HCT116 (cell line): ENCODE measurements around the gene TMEM91. TPM values are rescaled to one million over a fixed set of nuclear protein-coding genes. Genes with fewer than 3 reads are reported as not detected.
"Not testable (repeated sequence)": the region's sequence is repeated elsewhere in the genome, so short reads cannot be mapped to it uniquely, and the experiment has no call there.

Experiments
- ATAC-seq: fragments of 200-7000 bp; cut with Tn5 transposase; 2 replicates; pipeline ENCODE4 v1.9.1; 2020; ENCODE audit warnings: mild to moderate bottlenecking, moderate library complexity
- BruUV-seq: library from RNA; stranded (reverse); fragments of 400-500 nt; replicated peaks from 2 replicates; lab custom pipeline; 2021; lab: Mats Ljungman, UMichigan
- CTCF ChIA-PET: fragments of 300-600 bp; sonication (Branson Sonifier 250); formaldehyde crosslinking; loops from one replicate; lab custom pipeline; 2021; ENCODE audit warnings: antibody characterized with exemption; lab: Charles Lee
- POLR2A ChIA-PET: fragments of 300-600, 350-600 bp; sonication (Branson Sonifier 250); formaldehyde crosslinking; loops from one replicate; lab custom pipeline; 2021; ENCODE audit warnings: antibody characterized with exemption; lab: Charles Lee
- RAD21 ChIA-PET, 2 experiments: fragments of 300-600 bp; sonication (Branson Sonifier 250); formaldehyde crosslinking; loops; one replicate each; lab custom pipeline; 2023; ENCODE audit warnings: low total read pairs in 2 of 2; ENCODE audit not compliant: uncharacterized antibody in 2 of 2, unreplicated experiment in 2 of 2, low non-redundant PET in 1 of 2; lab: Charles Lee
- DNase-seq: peaks from one replicate; pipeline ENCODE4 v3.0.0-alpha.2; 2010; ENCODE audit warnings: low read depth, low spot score
- H2AFZ ChIP-seq: fragments of 200-600 bp; shearing (Covaris generic), sonication (generic); 2 replicates; pipeline ENCODE4 v1.6.1; 2017; ENCODE audit warnings: low read depth, mixed run types, mixed read lengths, antibody characterized with exemption, low read length; ENCODE audit not compliant: poor library complexity, severe bottlenecking
- H3K27ac ChIP-seq: 2 replicates; pipeline ENCODE4 v1.5.1; 2012; ENCODE audit warnings: low read depth, low read length
- H3K27me3 ChIP-seq: fragments of 200-600 bp; sonication (generic); 2 replicates; pipeline ENCODE4 v1.6.1; 2016; ENCODE audit warnings: mixed run types, low read length, mixed read lengths; ENCODE audit not compliant: insufficient read depth
- H3K36me3 ChIP-seq, 2 experiments: fragments of 200-500 bp in 1 of 2; fragments of 200-600 bp in 1 of 2; sonication (Bioruptor generic) in 1 of 2; sonication (generic) in 1 of 2; 2 replicates each; pipeline versions ENCODE4 v1.5.1 to v1.6.1; 2014 to 2016; ENCODE audit warnings: low read length in 2 of 2, inconsistent platforms in 1 of 2, mixed read lengths in 1 of 2, mixed run types in 1 of 2; ENCODE audit not compliant: insufficient read depth in 2 of 2, control insufficient read depth in 1 of 2
- H3K4me1 ChIP-seq, 2 experiments: fragments of 200-600 bp in 1 of 2; sonication (generic) in 1 of 2; 2 replicates each; pipeline versions ENCODE4 v1.5.1 to v1.6.1; 2012 to 2017; ENCODE audit warnings: low read length in 2 of 2, inconsistent platforms in 1 of 2, mild to moderate bottlenecking in 1 of 2, mixed read lengths in 1 of 2, mixed run types in 1 of 2, moderate library complexity in 1 of 2; ENCODE audit not compliant: insufficient read depth in 2 of 2, control insufficient read depth in 1 of 2
- H3K4me2 ChIP-seq: fragments of 200-600 bp; sonication (generic); 2 replicates; pipeline ENCODE4 v1.6.1; 2017; ENCODE audit warnings: mixed run types, low read length, mixed read lengths
- H3K4me3 ChIP-seq, 2 experiments: fragments of 200-600 bp in 1 of 2; sonication (generic) in 1 of 2; replicated peaks in 1 of 2; 2 replicates each; pipeline ENCODE4 v1.5.1; 2011 to 2016; ENCODE audit warnings: low read length in 2 of 2, control low read depth in 1 of 2, low read depth in 1 of 2, mild to moderate bottlenecking in 1 of 2, mixed read lengths in 1 of 2, mixed run types in 1 of 2
- H3K79me2 ChIP-seq: fragments of 200-600 bp; sonication (generic); 2 replicates; pipeline ENCODE4 v1.6.1; 2017; ENCODE audit warnings: mild to moderate bottlenecking, mixed run types, low read length, moderate library complexity, mixed read lengths; ENCODE audit not compliant: insufficient read depth
- H3K9ac ChIP-seq: fragments of 200-600 bp; sonication (generic); 2 replicates; pipeline ENCODE4 v1.6.1; 2016; ENCODE audit warnings: low read length, mixed read lengths
- H3K9me2 ChIP-seq: fragments of 200-600 bp; sonication (generic), shearing (Covaris generic); 2 replicates; pipeline ENCODE4 v1.6.1; 2017; ENCODE audit warnings: mixed run types, mild to moderate bottlenecking, moderate library complexity; ENCODE audit not compliant: insufficient read depth
- H3K9me3 ChIP-seq, 2 experiments: fragments of 200-500 bp in 1 of 2; fragments of 200-600 bp in 1 of 2; sonication (Bioruptor generic) in 1 of 2; sonication (generic) in 1 of 2; 2 replicates each; pipeline ENCODE4 v1.6.1; 2014 to 2017; ENCODE audit warnings: low read length in 2 of 2, mixed read lengths in 2 of 2, inconsistent platforms in 1 of 2, low read depth in 1 of 2, mild to moderate bottlenecking in 1 of 2, mixed run types in 1 of 2, moderate library complexity in 1 of 2; ENCODE audit not compliant: control insufficient read depth in 1 of 2, insufficient read depth in 1 of 2
- H4K20me1 ChIP-seq: fragments of 200-600 bp; sonication (generic), shearing (Covaris generic); 2 replicates; pipeline ENCODE4 v1.6.1; 2017; ENCODE audit warnings: mixed run types, mild to moderate bottlenecking, moderate library complexity; ENCODE audit not compliant: insufficient read depth
- ELF1 ChIP-seq: IDR thresholded peaks from 2 replicates; pipeline ENCODE4 v1.6.1; 2012; ENCODE audit warnings: low read depth, borderline replicate concordance
- EZH2 ChIP-seq: fragments of 200-600 bp; sonication (generic); IDR thresholded peaks from 2 replicates; pipeline ENCODE4 v1.6.1; 2017; ENCODE audit warnings: antibody characterized with exemption, mixed run types
- EZH2phosphoT487 ChIP-seq: fragments of 200-600 bp; IDR thresholded peaks from 2 replicates; pipeline ENCODE4 v1.6.1; 2018; ENCODE audit warnings: antibody characterized with exemption, borderline replicate concordance
- POLR2AphosphoS5 ChIP-seq: IDR thresholded peaks from 2 replicates; pipeline ENCODE4 v1.6.1; 2011; ENCODE audit warnings: mild to moderate bottlenecking, low read depth, low read length, moderate library complexity
- SRF ChIP-seq: IDR thresholded peaks from 2 replicates; pipeline ENCODE4 v1.6.1; 2012; ENCODE audit warnings: low read depth
- TCF7L2 ChIP-seq: IDR thresholded peaks from 2 replicates; pipeline ENCODE4 v1.7.0; 2011; ENCODE audit warnings: borderline replicate concordance, inconsistent platforms; ENCODE audit not compliant: insufficient read depth, insufficient read length; ENCODE audit errors: extremely low read depth
- ZFX ChIP-seq: fragments of 450-650 bp; IDR thresholded peaks from 2 replicates; pipeline ENCODE4 v1.6.1; 2017
- ZNF274 ChIP-seq: fragments of 200-500 bp; sonication (Bioruptor generic); IDR thresholded peaks from 2 replicates; pipeline ENCODE4 v1.6.1; 2014; ENCODE audit warnings: mild to moderate bottlenecking, low read depth, low read length, inconsistent platforms
- intact Hi-C: fragments of 100-400 bp; cut with micrococcal nuclease; formaldehyde crosslinking; loops from 2 replicates; pipeline ENCODE4 v1.10.0; 2022
- total RNA-seq: library from RNA; stranded (reverse); gene quantifications from one replicate; pipeline ENCODE4 v1.2.1, GENCODE V29; 2021; ENCODE audit not compliant: unreplicated experiment
- TF ChIP-seq, protein P1 (sequence below): IDR thresholded peaks from 2 replicates; pipeline ENCODE4 v1.6.1; 2012
- TF ChIP-seq, protein P2 (sequence below): IDR thresholded peaks from 2 replicates; pipeline ENCODE4 v1.6.1; 2012

The TMEM91 gene
- total RNA-seq, 1 experiment from 2014 or later = 4.4 TPM

DNA sequence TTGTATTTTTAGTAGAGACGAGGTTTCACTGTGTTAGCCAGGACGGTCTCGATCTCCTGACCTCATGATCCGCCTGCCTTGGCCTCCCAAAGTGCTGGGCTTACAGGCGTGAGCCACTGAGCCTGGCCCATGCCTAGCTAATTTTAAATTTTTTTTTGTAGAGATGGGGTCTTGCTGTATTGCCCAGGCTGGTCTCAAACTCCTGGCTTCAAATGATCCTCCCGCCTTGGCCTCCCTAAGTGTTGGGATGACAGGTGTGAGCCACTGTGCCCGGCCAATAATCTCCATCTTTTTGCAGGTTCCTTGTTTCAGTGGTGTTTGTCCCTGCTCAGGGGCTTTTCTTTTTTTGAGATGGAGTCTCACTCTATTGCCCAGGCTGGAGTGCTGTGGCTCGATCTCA, 5.2 kb downstream of the TMEM91 start:
- H3K36me3 ChIP-seq, H2AFZ ChIP-seq, H3K27ac ChIP-seq, CTCF ChIA-PET, H3K79me2 ChIP-seq, H3K9me2 ChIP-seq, H4K20me1 ChIP-seq, RAD21 ChIA-PET, H3K4me2 ChIP-seq, intact Hi-C loops, H3K4me3 ChIP-seq, H3K9ac ChIP-seq, H3K27me3 ChIP-seq, ATAC-seq, H3K9me3 ChIP-seq, POLR2A ChIA-PET, DNase-seq, BruUV-seq: not testable (repeated sequence)
- H3K4me1 ChIP-seq = peaks cover 10 to 26% of the 10 kb centered on the region in 2 experiments

DNA sequence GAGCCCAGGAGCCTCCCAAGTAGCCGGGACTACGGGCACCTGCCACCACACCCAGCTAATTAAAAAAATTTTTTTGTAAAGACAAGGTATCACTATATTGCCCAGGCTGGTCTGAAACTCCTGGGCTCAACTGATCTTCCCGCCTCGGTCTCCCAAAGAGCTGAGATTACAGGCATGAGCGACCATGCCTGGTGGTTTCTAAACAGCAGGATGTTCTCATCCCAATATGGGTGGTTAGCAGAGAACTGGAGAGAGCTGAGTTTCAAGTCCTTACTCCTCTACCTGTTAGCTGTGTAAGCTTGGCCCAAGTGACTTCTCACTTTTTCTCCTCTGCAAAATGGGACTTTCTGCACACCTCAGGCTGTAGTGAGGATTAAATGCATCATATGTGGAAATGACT, 8.0 kb downstream of the TMEM91 start:
- CTCF ChIA-PET = no interaction called here
- BruUV-seq = no TSS peak
- Histone ChIP-seq H2AFZ (no peak overlapping the region), H3K9ac (no peak overlapping the region), H4K20me1 (no peaks in the 10 kb centered on the region), H3K36me3 (no peaks in the 10 kb centered on the region; a peak in 2 of 4 replicates), H3K9me2 (no peaks in the 10 kb centered on the region), H3K27ac (no peak overlapping the region)
- intact Hi-C loops = no loop called here
- no peak for ATAC-seq
- DNase-seq = no peak
- TF ChIP-seq ELF1 = no peak
- TF ChIP-seq, all 23 proteins: peak for 0
- POLR2A ChIA-PET = interaction anchor here (0.7 kb wide), 1 partner anchor 62 kb away, joined by 3 read pairs; no protein-coding TSS in a partner anchor
- no peak overlapping the region for H3K4me3 ChIP-seq
- H3K4me2 ChIP-seq = no peak overlapping the region
- H3K9me3 ChIP-seq = no peaks in the 10 kb centered on the region
- no peaks in the 10 kb centered on the region for H3K27me3 ChIP-seq
- no peaks in the 10 kb centered on the region for H3K79me2 ChIP-seq
- RAD21 ChIA-PET = no interaction called here
- peaks cover 10 to 19% of the 10 kb centered on the region in 2 experiments for H3K4me1 ChIP-seq

DNA sequence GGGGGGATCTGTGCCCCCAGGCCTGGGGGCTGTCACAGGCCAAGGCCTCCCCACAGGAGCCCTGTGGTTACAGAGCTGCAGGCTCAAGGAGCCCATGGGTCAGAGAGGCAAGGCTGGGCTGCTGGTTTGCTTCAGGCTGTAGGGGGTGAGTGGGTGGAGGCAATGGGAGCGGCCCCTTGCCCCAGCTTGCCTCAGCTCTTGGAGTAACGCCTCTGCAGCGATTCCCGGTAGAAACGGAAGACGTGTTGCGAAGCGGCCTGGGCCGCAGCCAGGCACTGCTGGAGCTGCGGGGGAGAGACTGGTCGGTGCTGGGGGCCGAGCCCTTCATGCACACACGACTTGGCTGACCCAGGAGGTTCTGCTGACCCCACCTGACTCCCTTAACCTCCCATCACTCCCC, 10.1 kb downstream of the TMEM91 start:
- no peak overlapping the region for H2AFZ ChIP-seq
- H3K4me3 ChIP-seq = no peak overlapping the region
- ChIA-PET POLR2A (no interaction called here), CTCF (no interaction called here), RAD21 (no interaction called here)
- DNase-seq = no peak
- no TSS peak for BruUV-seq
- peaks cover 10 to 13% of the 10 kb centered on the region in 2 experiments; a peak in 3 of 4 replicates for H3K36me3 ChIP-seq
- intact Hi-C loops = no loop called here
- H3K4me2 ChIP-seq = no peak overlapping the region
- ATAC-seq = no peak; the same call in 1 of the 2 replicates
- H3K9me2 ChIP-seq = no peaks in the 10 kb centered on the region
- no peak overlapping the region for H3K9ac ChIP-seq
- H3K79me2 ChIP-seq = no peaks in the 10 kb centered on the region
- no peaks in the 10 kb centered on the region for H3K9me3 ChIP-seq
- H4K20me1 ChIP-seq = no peaks in the 10 kb centered on the region
- no peak overlapping the region for H3K27ac ChIP-seq
- H3K4me1 ChIP-seq = no peaks in the 10 kb centered on the region
- H3K27me3 ChIP-seq = no peaks in the 10 kb centered on the region
- TF ChIP-seq, protein P1, sequence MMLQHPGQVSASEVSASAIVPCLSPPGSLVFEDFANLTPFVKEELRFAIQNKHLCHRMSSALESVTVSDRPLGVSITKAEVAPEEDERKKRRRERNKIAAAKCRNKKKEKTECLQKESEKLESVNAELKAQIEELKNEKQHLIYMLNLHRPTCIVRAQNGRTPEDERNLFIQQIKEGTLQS = no peak
- TF ChIP-seq POLR2AphosphoS5 = no peak
- TF ChIP-seq EZH2phosphoT487 = no peak
- no peak for TF ChIP-seq ELF1
- TF ChIP-seq TCF7L2 = no peak
- no peak for TF ChIP-seq EZH2
- no peak for TF ChIP-seq SRF
- no peak for TF ChIP-seq ZFX
- no peak for TF ChIP-seq ZNF274
- TF ChIP-seq, protein P2, sequence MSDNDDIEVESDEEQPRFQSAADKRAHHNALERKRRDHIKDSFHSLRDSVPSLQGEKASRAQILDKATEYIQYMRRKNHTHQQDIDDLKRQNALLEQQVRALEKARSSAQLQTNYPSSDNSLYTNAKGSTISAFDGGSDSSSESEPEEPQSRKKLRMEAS = no peak
